VCaP (cell line): ENCODE data around the gene TMED6.

Experiments
- H3K27ac ChIP-seq: fragments of 450-650 bp; 2 replicates; pipeline ENCODE4 v1.5.1; 2017
- TF ChIP-seq, protein P1 (sequence below): fragments of 450-650 bp; conservative IDR thresholded peaks from 2 replicates; pipeline ENCODE4 v1.5.1; 2017; ENCODE audit warnings: mild to moderate bottlenecking, moderate library complexity

Gene TMED6

DNA sequence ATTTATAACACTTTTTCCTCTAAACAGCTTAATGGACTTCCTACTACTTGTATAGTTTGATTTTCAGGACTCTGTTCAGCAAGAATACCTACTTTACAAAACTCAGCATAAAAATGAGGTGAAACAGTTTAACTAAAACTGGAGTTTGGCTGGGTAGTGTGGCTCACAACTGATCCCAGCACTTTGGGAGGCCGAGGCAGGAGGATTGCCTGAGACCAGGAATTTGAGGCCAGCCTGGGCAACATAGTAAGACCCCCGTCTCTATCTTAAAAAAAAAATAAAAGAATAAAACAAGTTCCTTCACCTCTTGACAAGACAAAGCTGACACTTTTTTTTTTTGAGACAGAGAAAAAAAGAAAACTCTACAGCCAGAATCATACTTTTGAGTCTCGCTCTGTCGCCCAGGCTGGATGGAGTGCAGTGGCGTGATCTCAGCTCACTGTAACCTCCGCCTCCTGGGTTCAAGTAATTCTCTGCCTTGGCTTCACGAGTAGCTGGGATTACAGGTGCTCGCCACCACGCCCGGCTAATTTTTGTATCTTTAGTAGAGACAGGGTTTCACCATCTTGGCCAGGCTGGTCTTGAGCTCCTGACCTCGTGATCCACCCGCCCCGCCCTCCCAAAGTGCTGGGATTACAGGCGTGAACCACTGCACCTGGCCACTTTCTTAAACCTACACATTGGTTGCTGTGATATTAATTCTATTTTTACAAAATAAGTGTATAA, 23.8 kb downstream of the TMED6 start:
- H3K27ac ChIP-seq = peak overlapping the region; percentile 84
- TF ChIP-seq, protein P1, sequence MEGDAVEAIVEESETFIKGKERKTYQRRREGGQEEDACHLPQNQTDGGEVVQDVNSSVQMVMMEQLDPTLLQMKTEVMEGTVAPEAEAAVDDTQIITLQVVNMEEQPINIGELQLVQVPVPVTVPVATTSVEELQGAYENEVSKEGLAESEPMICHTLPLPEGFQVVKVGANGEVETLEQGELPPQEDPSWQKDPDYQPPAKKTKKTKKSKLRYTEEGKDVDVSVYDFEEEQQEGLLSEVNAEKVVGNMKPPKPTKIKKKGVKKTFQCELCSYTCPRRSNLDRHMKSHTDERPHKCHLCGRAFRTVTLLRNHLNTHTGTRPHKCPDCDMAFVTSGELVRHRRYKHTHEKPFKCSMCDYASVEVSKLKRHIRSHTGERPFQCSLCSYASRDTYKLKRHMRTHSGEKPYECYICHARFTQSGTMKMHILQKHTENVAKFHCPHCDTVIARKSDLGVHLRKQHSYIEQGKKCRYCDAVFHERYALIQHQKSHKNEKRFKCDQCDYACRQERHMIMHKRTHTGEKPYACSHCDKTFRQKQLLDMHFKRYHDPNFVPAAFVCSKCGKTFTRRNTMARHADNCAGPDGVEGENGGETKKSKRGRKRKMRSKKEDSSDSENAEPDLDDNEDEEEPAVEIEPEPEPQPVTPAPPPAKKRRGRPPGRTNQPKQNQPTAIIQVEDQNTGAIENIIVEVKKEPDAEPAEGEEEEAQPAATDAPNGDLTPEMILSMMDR = no peak

DNA sequence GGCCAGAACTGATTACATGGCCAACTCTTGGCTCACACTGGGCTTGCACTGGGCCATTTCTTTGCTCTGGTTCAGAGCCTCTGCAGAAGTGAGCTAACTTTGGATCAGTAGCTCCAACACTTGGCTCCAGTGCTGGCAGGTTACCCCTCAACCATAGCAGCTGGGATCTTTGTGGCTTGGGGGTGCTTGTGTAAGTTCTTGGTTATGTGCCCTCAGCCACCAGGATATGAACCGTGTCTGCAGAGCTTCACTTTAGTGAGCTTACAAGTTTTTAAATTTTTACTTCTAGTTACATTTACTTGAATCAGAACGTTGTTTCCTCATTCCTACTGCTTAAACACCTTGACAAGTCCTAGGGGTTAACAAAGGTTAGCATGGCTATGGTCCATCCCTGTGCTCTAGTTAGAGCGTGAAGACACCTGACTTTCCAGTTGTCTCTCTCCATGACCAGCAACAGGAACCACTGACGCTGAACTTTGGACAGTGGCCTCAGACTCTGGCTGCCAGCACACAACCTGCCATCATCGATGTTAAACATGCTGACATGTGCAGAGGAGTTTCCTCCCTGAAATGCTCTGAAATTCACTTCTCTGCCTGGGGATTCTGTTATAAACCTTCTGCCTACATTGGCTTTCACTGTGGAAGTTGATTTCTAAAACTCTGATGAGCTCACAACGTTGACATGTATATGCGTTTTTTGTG, 25.3 kb downstream of the TMED6 start:
- TF ChIP-seq, protein P1 = no peak

DNA sequence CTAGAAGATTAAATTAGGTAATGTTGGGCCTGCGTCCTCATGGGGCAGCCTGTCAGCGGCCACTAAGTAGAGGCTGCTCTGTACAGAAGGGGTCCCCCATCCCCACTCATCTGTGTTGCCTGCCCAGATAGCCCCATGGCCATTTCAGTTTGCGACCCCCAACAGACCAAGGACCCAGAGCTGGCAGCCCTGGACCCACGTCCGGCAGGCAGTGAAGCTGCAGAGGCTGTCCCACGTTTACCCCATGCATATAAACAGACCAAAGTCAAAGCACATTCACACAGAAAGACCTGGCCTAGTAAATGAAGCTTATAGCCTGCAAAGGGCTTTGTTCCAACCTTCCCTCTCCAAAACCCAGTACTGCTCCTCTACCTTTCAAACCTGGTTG, 25.8 kb downstream of the TMED6 start:
- H3K27ac ChIP-seq = no peak overlapping the region
- TF ChIP-seq, protein P1 = no peak

More for the DNA sequence above, 25.3 kb downstream of the TMED6 start:
- no peak overlapping the region for H3K27ac ChIP-seq

DNA sequence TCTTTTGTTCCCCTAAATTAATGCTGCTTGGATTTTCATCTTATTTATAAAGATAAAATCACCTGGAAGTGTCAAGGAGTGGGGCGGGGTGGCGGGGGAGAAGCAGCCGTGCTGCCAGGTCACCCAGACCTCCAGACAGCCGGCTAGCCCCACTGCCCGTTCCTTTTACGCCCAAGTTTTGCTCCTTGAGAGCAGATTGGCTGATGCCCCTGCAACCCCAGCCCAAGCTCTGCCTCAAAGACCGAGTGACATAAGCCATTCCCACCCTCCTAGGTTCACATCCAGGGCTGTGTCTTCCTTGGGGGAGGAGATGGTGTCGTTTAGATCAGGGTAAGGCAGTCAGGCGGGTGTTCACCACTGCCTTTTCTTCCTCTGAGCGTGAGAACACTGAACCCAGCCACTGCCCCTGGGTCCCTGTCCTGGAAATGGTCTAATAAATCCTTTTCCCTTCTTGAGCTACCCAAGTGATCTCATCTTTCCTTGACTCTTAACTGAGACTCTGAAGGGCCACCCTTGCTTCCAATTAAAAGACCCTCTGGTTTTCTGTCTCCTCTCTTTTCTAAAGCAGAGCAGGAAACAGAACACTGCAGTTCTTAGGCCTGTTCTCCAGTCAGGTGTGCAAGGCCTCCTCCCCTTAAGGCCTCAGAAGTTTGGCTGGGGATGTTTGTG, 26.9 kb downstream of the TMED6 start:
- no peak overlapping the region for H3K27ac ChIP-seq
- TF ChIP-seq, protein P1 = no peak

DNA sequence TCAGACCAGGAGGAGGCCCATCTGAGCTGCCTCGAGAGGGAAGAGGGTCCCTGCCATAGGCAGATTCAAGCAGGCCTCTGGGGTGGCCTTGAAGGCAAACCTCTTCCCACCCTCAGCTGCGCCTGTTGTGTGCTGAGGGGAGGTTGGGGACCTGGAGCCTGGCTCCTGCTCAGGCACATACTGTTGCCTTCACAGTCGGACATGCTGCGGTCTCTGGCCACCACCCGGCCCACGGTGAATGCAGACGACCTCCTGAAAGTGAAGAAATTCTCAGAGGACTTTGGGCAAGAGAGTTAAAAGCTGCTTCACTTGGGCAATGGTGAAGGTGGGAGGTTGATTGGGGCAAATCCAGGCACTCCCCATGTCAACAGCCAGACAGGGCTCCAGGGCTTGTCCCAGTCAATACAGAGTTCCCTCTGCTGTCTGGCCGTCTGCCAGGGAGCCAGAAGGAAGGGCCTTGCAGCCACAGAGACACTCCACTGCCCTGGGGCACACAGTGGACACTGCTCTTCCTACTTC, 27.5 kb downstream of the TMED6 start:
- no peak overlapping the region for H3K27ac ChIP-seq
- TF ChIP-seq, protein P1 = no peak

DNA sequence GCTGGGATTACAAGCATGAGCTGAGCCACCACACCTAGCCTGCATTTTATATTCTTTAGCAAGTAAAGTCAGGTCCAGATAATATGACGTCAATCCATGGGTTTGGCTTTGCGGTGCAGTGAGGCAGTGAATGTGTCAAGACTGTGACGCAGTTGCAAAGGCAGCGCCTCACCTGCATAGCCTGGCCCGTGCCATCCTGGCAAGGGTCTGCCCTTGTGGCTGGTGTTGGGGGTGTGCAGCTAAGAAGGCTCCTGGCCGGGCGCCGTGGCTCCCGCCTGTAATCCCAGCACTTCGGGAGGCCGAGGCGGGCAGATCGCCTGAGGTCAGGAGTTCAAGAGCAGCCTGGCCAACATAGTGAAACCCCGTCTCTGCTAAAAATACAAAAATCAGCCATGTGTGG, 28.2 kb downstream of the TMED6 start:
- TF ChIP-seq, protein P1 = no peak
- no peak overlapping the region for H3K27ac ChIP-seq

DNA sequence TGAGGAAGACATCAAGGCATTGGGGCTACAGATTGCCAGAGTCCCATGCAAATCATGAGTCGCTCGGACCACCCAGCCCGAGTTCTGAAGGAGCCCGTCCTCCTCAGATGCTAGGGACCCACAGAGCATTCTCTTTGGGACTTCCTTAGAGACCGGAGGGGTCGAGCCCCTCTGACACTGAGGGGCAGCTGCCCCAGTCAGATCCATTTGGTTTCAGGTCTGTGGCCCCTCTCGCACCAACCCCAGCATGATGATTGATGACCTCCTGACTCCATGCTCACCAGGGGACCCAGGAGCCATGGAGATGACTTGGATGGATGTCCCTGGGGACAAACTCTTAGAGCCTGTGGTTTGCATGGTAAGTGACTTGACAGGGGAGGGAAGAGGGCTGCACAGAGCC, 29.2 kb downstream of the TMED6 start:
- no peak overlapping the region for H3K27ac ChIP-seq
- TF ChIP-seq, protein P1 = no peak
